ENCODE measurements around the gene CELF2. TPM values are rescaled to one million over a fixed set of nuclear protein-coding genes. Genes with fewer than 3 reads are reported as not detected.

Gene CELF2
- total and polyA plus RNA-seq, 2 experiments from 2014 or later = 16.6 to 26.9 TPM

DNA sequence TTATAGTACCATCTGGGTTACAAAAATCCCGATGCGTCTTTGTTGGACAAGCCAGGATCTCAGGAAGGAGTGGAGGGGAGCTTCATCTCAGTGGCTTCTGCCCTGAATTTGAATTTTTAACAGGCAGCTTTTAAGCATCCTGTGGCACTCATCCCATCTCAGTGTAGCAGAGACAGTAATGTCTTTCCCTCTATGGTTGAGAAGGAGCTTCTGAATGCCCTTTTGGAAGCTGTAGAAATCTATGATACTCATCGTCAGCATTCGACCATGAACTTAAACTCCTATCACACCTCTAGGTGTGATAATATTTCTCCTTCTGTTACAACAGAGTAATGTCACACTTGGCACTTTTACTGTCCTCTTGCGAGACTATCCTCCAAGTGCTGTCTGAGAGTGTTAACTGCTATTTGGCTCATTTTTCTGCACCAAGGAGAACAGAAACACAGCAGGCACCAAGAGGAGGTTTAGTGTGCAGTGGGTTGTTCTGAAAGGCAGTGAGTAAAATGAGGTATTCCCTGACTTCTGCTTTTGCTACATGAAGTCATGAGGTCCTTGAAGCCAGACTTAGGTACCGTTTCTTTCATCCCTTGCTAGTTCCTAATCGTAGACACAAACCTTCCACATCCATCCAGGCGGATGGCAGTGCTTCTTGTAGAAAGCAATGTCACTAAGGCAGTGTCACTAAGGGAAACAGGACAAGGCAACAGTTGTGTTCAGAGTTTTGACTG is 177.4 kb downstream of the CELF2 start:
- no peaks in the 10 kb centered on the region for H3K9me2 ChIP-seq (replicated peaks; ENCODE audit: insufficient read depth)
- no peaks in the 10 kb centered on the region for H3K36me3 ChIP-seq (replicated peaks; ENCODE audit: insufficient read depth, low read depth)
- no peaks in the 10 kb centered on the region for H3K27me3 ChIP-seq
- H3K4me2 ChIP-seq = no peak overlapping the region
- no peak for DNase-seq (ENCODE audit: low spot score)
- H3K9me3 ChIP-seq (ENCODE audit: low read depth) = no peaks in the 10 kb centered on the region
- no peak for TF ChIP-seq CTCF (IDR thresholded peaks at IDR 0.05; ENCODE audit: poor library complexity)
- no peak for TF ChIP-seq EZH2 (IDR thresholded peaks at IDR 0.05; ENCODE audit: borderline replicate concordance)
- TF ChIP-seq EZH2phosphoT487 (IDR thresholded peaks at IDR 0.05; ENCODE audit: low read depth, severe bottlenecking, unreplicated experiment) = no peak
- H3K27ac ChIP-seq = no peak overlapping the region
- no peak overlapping the region for H3K4me3 ChIP-seq
- no peaks in the 10 kb centered on the region for H4K20me1 ChIP-seq (ENCODE audit: insufficient read depth, poor library complexity, severe bottlenecking)
- H3K4me1 ChIP-seq (ENCODE audit: insufficient read depth) = no peaks in the 10 kb centered on the region
- no peak overlapping the region for H2AFZ ChIP-seq
- WGBS (ENCODE audit: low lambda C conversion rate, missing lambda C conversion rate) = 94% methylated on average over 8 of the region's 8 CpGs
- H3K79me2 ChIP-seq = no peaks in the 10 kb centered on the region

DNA sequence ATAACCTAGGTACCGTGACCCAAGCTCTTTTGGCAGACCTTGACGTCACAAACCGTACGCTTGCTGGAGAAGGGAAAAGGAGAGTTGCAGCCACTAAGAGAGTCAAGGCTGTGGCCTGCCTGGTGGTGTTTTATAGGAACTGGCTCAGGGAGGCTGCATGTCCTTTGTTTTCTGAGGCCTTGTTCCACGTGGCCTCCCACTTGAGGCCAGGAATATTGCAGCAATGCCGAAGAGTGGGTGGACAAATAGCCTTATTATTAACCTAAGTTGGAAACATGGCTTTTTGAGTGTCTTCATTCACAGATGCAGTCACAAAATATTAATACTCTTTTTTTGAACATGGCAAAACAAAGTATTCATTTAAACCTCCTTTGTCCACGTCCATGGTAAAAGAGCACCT is 178.0 kb downstream of the CELF2 start:
- Histone ChIP-seq H3K4me2 (no peak overlapping the region), H3K27me3 (no peaks in the 10 kb centered on the region), H3K36me3 (replicated peaks; ENCODE audit: insufficient read depth, low read depth) (no peaks in the 10 kb centered on the region), H3K9me2 (replicated peaks; ENCODE audit: insufficient read depth) (no peaks in the 10 kb centered on the region), H2AFZ (no peak overlapping the region), H3K27ac (no peak overlapping the region), H3K4me1 (ENCODE audit: insufficient read depth) (no peaks in the 10 kb centered on the region), H3K9me3 (ENCODE audit: low read depth) (no peaks in the 10 kb centered on the region), H4K20me1 (ENCODE audit: insufficient read depth, poor library complexity, severe bottlenecking) (no peaks in the 10 kb centered on the region), H3K79me2 (no peaks in the 10 kb centered on the region), H3K4me3 (no peak overlapping the region)
- TF ChIP-seq EZH2phosphoT487 (IDR thresholded peaks at IDR 0.05; ENCODE audit: low read depth, severe bottlenecking, unreplicated experiment) = no peak
- TF ChIP-seq CTCF (IDR thresholded peaks at IDR 0.05; ENCODE audit: poor library complexity) = no peak
- TF ChIP-seq EZH2 (IDR thresholded peaks at IDR 0.05; ENCODE audit: borderline replicate concordance) = no peak
- DNase-seq (ENCODE audit: low spot score) = no peak
- over 99% methylated on average over 7 of the region's 7 CpGs for WGBS (ENCODE audit: low lambda C conversion rate, missing lambda C conversion rate)

- Histone ChIP-seq H3K4me2 (peak overlapping the region; percentile 68), H3K4me3 (no peak overlapping the region), H3K9me3 (ENCODE audit: low read depth) (no peaks in the 10 kb centered on the region), H3K27ac (no peak overlapping the region), H3K79me2 (no peaks in the 10 kb centered on the region), H4K20me1 (ENCODE audit: insufficient read depth, poor library complexity, severe bottlenecking) (no peaks in the 10 kb centered on the region), H3K4me1 (ENCODE audit: insufficient read depth) (no peaks in the 10 kb centered on the region), H3K9me2 (replicated peaks; ENCODE audit: insufficient read depth) (no peaks in the 10 kb centered on the region), H3K36me3 (replicated peaks; ENCODE audit: insufficient read depth, low read depth) (no peaks in the 10 kb centered on the region), H3K27me3 (no peaks in the 10 kb centered on the region), H2AFZ (no peak overlapping the region)
- 27% methylated on average over 7 of the region's 7 CpGs for WGBS (ENCODE audit: low lambda C conversion rate, missing lambda C conversion rate)
- DNase-seq (ENCODE audit: low spot score) = peak; percentile 53
- TF ChIP-seq EZH2phosphoT487 (IDR thresholded peaks at IDR 0.05; ENCODE audit: low read depth, severe bottlenecking, unreplicated experiment) (no peak), EZH2 (IDR thresholded peaks at IDR 0.05; ENCODE audit: borderline replicate concordance) (no peak), CTCF (IDR thresholded peaks at IDR 0.05; ENCODE audit: poor library complexity) (no peak)
These were observed 179.6 kb downstream of the CELF2 start for GRCh38 chr10:11197266-11197712.

Measured in hepatocyte (in vitro differentiated cells).